ENCODE measurements around the gene LMO4.

DNA sequence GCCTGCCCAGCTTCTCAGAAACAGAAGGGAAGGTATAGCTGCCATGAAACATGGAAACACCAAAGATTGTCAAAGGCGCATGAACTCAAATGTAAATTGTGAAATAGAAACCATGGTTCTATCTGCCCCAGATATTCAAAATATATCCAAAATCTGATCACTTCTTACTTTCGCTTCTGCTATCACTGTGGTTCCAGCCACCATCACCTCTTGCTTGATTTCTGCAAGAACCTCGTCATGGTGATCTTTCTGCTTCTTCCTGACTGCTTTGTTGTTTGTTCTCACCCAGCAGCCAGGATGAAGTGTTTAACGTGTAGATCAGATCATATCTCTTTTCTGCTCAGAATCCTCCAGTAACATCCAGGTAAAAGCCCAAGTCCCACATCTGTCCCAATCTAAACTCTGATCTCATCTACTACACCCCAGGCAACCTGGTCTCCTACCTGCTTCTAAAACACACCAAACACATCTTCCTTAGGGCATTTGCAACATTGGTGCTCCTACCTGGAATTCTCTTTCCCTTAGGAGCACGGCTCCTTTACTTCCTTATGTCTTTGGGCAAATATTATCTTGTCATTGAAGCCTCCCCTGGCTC is 10.5 kb upstream of the LMO4 start:
- TF ChIP-seq POLR2A (IDR thresholded peaks at IDR 0.05) (no peak), CTCF (IDR thresholded peaks at IDR 0.05) (no peak)

Measured in adrenal gland (tissue), 5 donors.